ENCODE data around the gene GANC. TPM values are rescaled to one million over a fixed set of nuclear protein-coding genes. Genes with fewer than 3 reads are reported as not detected.

The GANC gene
- total RNA-seq, 1 experiment from 2014 or later: 18.5 TPM

DNA sequence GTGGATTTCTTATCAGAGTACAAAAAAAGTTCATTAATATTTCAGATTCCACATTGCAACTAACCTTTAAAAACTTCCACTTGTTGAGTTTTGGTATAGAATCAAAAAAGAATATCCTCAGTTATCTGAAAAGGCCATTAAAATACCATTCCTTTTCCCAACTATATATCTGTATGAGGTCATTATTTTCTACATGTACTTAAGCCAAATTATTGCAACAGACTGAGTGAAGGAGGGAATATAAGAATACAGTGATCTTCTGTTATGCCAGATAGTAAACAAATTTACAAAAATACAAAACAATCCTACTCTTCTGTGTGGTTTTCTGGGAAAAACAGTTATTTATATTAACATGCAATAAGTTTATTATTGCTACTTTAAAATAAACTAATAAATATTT lies 5.7 kb upstream of the GANC start (continued):
- TF ChIP-seq ZNF423 (CRISPR knock-in tag; IDR thresholded peaks at IDR 0.05): no peak
- TF ChIP-seq, protein P1, sequence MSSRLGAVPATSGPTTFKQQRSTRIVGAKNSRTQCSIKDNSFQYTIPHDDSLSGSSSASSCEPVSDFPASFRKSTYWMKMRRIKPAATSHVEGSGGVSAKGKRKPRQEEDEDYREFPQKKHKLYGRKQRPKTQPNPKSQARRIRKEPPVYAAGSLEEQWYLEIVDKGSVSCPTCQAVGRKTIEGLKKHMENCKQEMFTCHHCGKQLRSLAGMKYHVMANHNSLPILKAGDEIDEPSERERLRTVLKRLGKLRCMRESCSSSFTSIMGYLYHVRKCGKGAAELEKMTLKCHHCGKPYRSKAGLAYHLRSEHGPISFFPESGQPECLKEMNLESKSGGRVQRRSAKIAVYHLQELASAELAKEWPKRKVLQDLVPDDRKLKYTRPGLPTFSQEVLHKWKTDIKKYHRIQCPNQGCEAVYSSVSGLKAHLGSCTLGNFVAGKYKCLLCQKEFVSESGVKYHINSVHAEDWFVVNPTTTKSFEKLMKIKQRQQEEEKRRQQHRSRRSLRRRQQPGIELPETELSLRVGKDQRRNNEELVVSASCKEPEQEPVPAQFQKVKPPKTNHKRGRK (CRISPR knock-in tag; IDR thresholded peaks at IDR 0.05; ENCODE audit: borderline replicate concordance): no peak

DNA sequence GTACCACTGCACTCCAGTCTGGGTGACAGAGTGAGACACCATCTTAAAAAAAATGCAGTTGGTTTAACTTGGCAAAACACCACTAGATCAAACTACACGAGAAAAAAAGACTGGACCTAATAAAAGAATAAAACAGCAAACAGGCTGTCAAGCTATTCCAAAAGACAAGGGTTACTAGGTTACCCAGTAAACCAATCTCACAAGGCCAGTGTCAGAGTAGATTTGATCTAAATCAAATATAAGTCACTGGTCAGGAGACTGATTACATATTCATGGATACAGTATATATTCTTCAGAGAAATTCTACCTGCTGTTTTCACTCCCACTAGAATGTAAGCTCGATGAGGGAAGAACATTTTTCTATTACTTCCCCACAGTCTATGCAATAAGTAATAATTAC lies 2.5 kb upstream of the GANC start:
- H3K27ac Mint-ChIP-seq: no peak overlapping the region
- no peaks in the 10 kb centered on the region for H3K27me3 Mint-ChIP-seq (ENCODE audit: low read depth)
- H3K36me3 Mint-ChIP-seq: peaks cover 26% of the 10 kb centered on the region
- ATAC-seq (no peak), DNase-seq (ENCODE audit: low spot score) (no peak)
- no peaks in the 10 kb centered on the region for H3K9me3 Mint-ChIP-seq
- TF ChIP-seq MXD4 (CRISPR knock-in tag; IDR thresholded peaks at IDR 0.05; ENCODE audit: borderline replicate concordance): no peak
- POLR2A ChIA-PET: no interaction called here
- peaks cover 25% of the 10 kb centered on the region for H3K4me1 Mint-ChIP-seq
- CTCF ChIA-PET: no interaction called here
- H3K4me3 Mint-ChIP-seq: no peak overlapping the region

DNA sequence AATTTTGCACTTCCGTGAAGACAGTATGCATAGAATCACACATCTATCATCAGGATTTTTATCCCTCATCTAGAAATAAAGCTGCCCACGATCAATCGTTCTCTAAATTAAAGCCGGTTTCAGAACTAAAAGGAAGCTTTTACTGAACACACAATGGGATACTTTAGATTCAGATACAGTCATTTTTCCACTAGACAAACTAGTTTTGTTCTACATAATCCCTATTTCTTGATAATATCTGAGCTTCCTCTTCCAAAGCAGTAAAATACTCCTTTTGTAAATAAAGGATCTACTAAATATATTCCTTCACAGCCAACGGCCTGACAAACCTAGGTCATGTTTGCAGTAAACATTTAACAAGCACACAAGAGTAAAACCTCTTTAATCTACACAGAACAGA lies 2.0 kb upstream of the GANC start:
- H3K9me3 Mint-ChIP-seq: no peaks in the 10 kb centered on the region
- POLR2A ChIA-PET: no interaction called here

DNA sequence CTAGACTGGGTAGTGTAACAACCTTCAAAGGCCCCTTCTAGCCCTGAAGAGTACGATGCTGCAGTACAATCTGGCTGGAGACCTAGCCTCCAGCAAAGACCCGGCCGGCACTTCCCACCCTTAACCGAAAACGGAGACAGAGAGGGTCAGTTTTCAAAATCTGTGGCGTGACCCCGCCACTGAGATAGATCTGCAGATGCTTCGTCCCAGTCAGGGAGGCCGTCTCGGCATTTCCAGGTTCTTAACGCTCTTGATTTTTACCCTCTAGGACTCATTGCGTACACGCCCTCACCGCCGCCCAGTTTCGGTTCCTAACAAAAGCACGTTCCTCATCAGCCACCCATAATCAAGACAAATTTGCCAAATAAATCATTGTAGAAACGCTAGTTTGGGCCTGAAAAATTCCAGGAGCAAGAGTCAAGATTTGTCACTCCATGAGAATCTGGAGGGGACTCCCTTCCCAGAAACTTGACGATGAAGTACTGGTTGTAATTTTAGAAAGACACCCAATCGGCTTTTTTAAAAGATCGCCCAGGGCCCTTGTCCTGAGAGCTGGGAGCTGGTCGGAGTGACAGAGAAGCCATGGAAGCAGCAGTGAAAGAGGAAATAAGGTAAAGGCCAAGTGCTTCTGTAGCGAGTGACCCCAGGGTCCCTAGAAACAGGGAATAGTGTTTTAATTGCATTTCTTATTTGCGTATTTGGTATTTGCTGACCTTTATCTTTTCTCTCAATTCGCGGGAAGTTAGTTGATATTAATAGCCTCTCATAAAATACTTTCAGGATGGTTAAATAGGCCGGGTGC lies 1.1 kb downstream of the GANC start:
- H3K4me1 Mint-ChIP-seq: peaks cover 32% of the 10 kb centered on the region
- H3K4me3 Mint-ChIP-seq: peak overlapping the region; percentile 97
- ChIA-PET CTCF (interaction anchor here (1.0 to 1.8 kb wide), 4 partner anchors 9 to 198 kb away, joined by 3 to 13 read pairs (median 6); no protein-coding TSS in a partner anchor), POLR2A (interaction anchor here (1.0 kb wide), 2 partner anchors 111 to 184 kb away, joined by 3 to 7 read pairs; no protein-coding TSS in a partner anchor)
- peak overlapping the region; percentile 100 for H3K27ac Mint-ChIP-seq
- peak; percentile 2 for ATAC-seq
- no peaks in the 10 kb centered on the region for H3K27me3 Mint-ChIP-seq (ENCODE audit: low read depth)
- H3K36me3 Mint-ChIP-seq: peaks cover 7% of the 10 kb centered on the region; the same call in 1 of the 2 replicates
- peak; percentile 24 for DNase-seq (ENCODE audit: low spot score)
- no peaks in the 10 kb centered on the region for H3K9me3 Mint-ChIP-seq
- TF ChIP-seq ZNF396 (CRISPR knock-in tag; IDR thresholded peaks at IDR 0.05; ENCODE audit: borderline replicate concordance) (no peak), PREB (CRISPR knock-in tag; IDR thresholded peaks at IDR 0.05; ENCODE audit: borderline replicate concordance) (no peak), ZNF416 (CRISPR knock-in tag; IDR thresholded peaks at IDR 0.05) (no peak)

More for the DNA sequence above, 2.0 kb upstream of the GANC start:
- no peak for DNase-seq (ENCODE audit: low spot score)
- Mint-ChIP-seq H3K27ac (no peak overlapping the region), H3K27me3 (ENCODE audit: low read depth) (no peaks in the 10 kb centered on the region), H3K4me1 (peaks cover 30% of the 10 kb centered on the region), H3K36me3 (peaks cover 22% of the 10 kb centered on the region), H3K4me3 (no peak overlapping the region)
- CTCF ChIA-PET: no interaction called here
- ATAC-seq: no peak
- TF ChIP-seq, protein P2, sequence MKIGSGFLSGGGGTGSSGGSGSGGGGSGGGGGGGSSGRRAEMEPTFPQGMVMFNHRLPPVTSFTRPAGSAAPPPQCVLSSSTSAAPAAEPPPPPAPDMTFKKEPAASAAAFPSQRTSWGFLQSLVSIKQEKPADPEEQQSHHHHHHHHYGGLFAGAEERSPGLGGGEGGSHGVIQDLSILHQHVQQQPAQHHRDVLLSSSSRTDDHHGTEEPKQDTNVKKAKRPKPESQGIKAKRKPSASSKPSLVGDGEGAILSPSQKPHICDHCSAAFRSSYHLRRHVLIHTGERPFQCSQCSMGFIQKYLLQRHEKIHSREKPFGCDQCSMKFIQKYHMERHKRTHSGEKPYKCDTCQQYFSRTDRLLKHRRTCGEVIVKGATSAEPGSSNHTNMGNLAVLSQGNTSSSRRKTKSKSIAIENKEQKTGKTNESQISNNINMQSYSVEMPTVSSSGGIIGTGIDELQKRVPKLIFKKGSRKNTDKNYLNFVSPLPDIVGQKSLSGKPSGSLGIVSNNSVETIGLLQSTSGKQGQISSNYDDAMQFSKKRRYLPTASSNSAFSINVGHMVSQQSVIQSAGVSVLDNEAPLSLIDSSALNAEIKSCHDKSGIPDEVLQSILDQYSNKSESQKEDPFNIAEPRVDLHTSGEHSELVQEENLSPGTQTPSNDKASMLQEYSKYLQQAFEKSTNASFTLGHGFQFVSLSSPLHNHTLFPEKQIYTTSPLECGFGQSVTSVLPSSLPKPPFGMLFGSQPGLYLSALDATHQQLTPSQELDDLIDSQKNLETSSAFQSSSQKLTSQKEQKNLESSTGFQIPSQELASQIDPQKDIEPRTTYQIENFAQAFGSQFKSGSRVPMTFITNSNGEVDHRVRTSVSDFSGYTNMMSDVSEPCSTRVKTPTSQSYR (CRISPR knock-in tag; IDR thresholded peaks at IDR 0.05): no peak

- Mint-ChIP-seq H3K27ac (peak overlapping the region; percentile 100), H3K4me3 (peak overlapping the region; percentile 97), H3K36me3 (peaks cover 8% of the 10 kb centered on the region; the same call in 1 of the 2 replicates), H3K9me3 (no peaks in the 10 kb centered on the region), H3K4me1 (peaks cover 32% of the 10 kb centered on the region), H3K27me3 (ENCODE audit: low read depth) (no peaks in the 10 kb centered on the region)
- DNase-seq (ENCODE audit: low spot score) (no peak), ATAC-seq (no peak)
- ChIA-PET POLR2A (no interaction called here), CTCF (interaction anchor here (1.8 kb wide), 1 partner anchor 110 kb away, joined by 9 read pairs; no protein-coding TSS in a partner anchor)
- TF ChIP-seq ZNF232 (CRISPR knock-in tag; IDR thresholded peaks at IDR 0.05) (no peak), CBFB (CRISPR knock-in tag; IDR thresholded peaks at IDR 0.05; ENCODE audit: low read depth) (no peak), ZNF396 (CRISPR knock-in tag; IDR thresholded peaks at IDR 0.05; ENCODE audit: borderline replicate concordance) (no peak), SMAD4 (CRISPR knock-in tag; IDR thresholded peaks at IDR 0.05) (no peak), PREB (CRISPR knock-in tag; IDR thresholded peaks at IDR 0.05; ENCODE audit: borderline replicate concordance) (no peak), ESRRA (CRISPR knock-in tag; IDR thresholded peaks at IDR 0.05; ENCODE audit: borderline replicate concordance) (no peak), FOXP1 (CRISPR knock-in tag; IDR thresholded peaks at IDR 0.05; ENCODE audit: borderline replicate concordance) (no peak)
- TF ChIP-seq, protein P3, sequence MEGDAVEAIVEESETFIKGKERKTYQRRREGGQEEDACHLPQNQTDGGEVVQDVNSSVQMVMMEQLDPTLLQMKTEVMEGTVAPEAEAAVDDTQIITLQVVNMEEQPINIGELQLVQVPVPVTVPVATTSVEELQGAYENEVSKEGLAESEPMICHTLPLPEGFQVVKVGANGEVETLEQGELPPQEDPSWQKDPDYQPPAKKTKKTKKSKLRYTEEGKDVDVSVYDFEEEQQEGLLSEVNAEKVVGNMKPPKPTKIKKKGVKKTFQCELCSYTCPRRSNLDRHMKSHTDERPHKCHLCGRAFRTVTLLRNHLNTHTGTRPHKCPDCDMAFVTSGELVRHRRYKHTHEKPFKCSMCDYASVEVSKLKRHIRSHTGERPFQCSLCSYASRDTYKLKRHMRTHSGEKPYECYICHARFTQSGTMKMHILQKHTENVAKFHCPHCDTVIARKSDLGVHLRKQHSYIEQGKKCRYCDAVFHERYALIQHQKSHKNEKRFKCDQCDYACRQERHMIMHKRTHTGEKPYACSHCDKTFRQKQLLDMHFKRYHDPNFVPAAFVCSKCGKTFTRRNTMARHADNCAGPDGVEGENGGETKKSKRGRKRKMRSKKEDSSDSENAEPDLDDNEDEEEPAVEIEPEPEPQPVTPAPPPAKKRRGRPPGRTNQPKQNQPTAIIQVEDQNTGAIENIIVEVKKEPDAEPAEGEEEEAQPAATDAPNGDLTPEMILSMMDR (IDR thresholded peaks at IDR 0.05): no peak
- TF ChIP-seq, protein P4, sequence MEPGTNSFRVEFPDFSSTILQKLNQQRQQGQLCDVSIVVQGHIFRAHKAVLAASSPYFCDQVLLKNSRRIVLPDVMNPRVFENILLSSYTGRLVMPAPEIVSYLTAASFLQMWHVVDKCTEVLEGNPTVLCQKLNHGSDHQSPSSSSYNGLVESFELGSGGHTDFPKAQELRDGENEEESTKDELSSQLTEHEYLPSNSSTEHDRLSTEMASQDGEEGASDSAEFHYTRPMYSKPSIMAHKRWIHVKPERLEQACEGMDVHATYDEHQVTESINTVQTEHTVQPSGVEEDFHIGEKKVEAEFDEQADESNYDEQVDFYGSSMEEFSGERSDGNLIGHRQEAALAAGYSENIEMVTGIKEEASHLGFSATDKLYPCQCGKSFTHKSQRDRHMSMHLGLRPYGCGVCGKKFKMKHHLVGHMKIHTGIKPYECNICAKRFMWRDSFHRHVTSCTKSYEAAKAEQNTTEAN (CRISPR knock-in tag; IDR thresholded peaks at IDR 0.05): no peak
Measured at GRCh38 chr15:42274702-42274989, 1.6 kb downstream of the GANC start.

Measured in WTC11 (cell line).